Measurements from ENCODE around the gene KIF5A. TPM values are rescaled to one million over a fixed set of nuclear protein-coding genes. Genes with fewer than 3 reads are reported as not detected.
"Not testable (repeated sequence)": the region's sequence is repeated elsewhere in the genome, so short reads cannot be mapped to it uniquely, and the experiment has no call there.

KIF5A gene
- polyA plus RNA-seq, 3 donors, result 0.01 TPM; not detected in 2

- WGBS (ENCODE audit: insufficient coverage), result 80% methylated on average over 1 of the region's 1 CpG
- Histone ChIP-seq H3K36me3 (replicated peaks in 1 of 2; ENCODE audit: control insufficient read depth in 1 of 2, insufficient read depth in 2 of 2, low read length in 2 of 2) (peaks cover 55 to 61% of the 10 kb centered on the region in 2 donors), H3K27me3 (ENCODE audit: control insufficient read depth in 2 of 2, insufficient read depth in 2 of 2, low read length in 2 of 2) (no peaks in the 10 kb centered on the region), H3K4me3 (replicated peaks in 1 of 3; ENCODE audit: low read depth in 2 of 3, low read length in 3 of 3) (no peak overlapping the region), H3K27ac (ENCODE audit: low read depth in 1 of 2, low read length in 2 of 2) (no peak overlapping the region), H2AFZ (ENCODE audit: insufficient read depth, low read depth, low read length, poor library complexity, severe bottlenecking) (no peak overlapping the region), H4K20me1 (ENCODE audit: insufficient read depth, low read length) (peaks cover 58% of the 10 kb centered on the region), H3K4me1 (ENCODE audit: control insufficient read depth in 1 of 2, insufficient read depth in 2 of 2, low read length in 2 of 2) (peaks cover 33 to 35% of the 10 kb centered on the region in 2 donors), H3K9ac (ENCODE audit: insufficient read depth, low read length, poor library complexity, severe bottlenecking) (no peak overlapping the region), H3K4me2 (replicated peaks; ENCODE audit: extremely low read depth, low read length, poor library complexity, severe bottlenecking) (no peak overlapping the region), H3K79me2 (ENCODE audit: insufficient read depth, low read length) (peaks cover 38% of the 10 kb centered on the region), H3K9me3 (replicated peaks in 1 of 2; ENCODE audit: control insufficient read depth in 1 of 2, insufficient read depth in 1 of 2, low read length in 2 of 2) (no peaks in the 10 kb centered on the region)
- intact Hi-C loops (cut with micrococcal nuclease), result no loop called here
- H3K27ac Mint-ChIP-seq, result peak overlapping the region in 4 of 7 donors; percentile 22 to 80 (median 66)
- H3K27me3 Mint-ChIP-seq (ENCODE audit: low read depth in 3 of 3), result peaks cover 0 to 1% (median 0%) of the 10 kb centered on the region in 3 donors
- no peak for TF ChIP-seq CTCF (IDR thresholded peaks at IDR 0.05)
- peak overlapping the region in 1 of 2 donors; percentile 47 for H3K4me3 Mint-ChIP-seq
- H3K9me3 Mint-ChIP-seq, result peaks cover 0 to 2% (median 0%) of the 10 kb centered on the region in 7 donors
- no peak for DNase-seq
- peaks cover 33% of the 10 kb centered on the region for H3K4me1 Mint-ChIP-seq
- peaks cover 66 to 67% of the 10 kb centered on the region in 2 donors for H3K36me3 Mint-ChIP-seq
Observed at GRCh38 chr12:57517187-57517586, 32.7 kb upstream of the KIF5A start.

GRCh38 chr12:57517718-57518117, 32.1 kb upstream of the KIF5A start:
- H3K9ac ChIP-seq (ENCODE audit: insufficient read depth, low read length, poor library complexity, severe bottlenecking); DNase-seq; H3K27me3 Mint-ChIP-seq (ENCODE audit: low read depth in 3 of 3); H3K9me3 ChIP-seq (replicated peaks in 1 of 2; ENCODE audit: control insufficient read depth in 1 of 2, insufficient read depth in 1 of 2, low read length in 2 of 2); H3K4me2 ChIP-seq (replicated peaks; ENCODE audit: extremely low read depth, low read length, poor library complexity, severe bottlenecking); H2AFZ ChIP-seq (ENCODE audit: insufficient read depth, low read depth, low read length, poor library complexity, severe bottlenecking); H3K27me3 ChIP-seq (ENCODE audit: control insufficient read depth in 2 of 2, insufficient read depth in 2 of 2, low read length in 2 of 2); H3K9me3 Mint-ChIP-seq; intact Hi-C loops (cut with micrococcal nuclease): not testable (repeated sequence)
- peak overlapping the region in 1 of 2 donors; percentile 98 for H3K27ac ChIP-seq (ENCODE audit: low read depth in 1 of 2, low read length in 2 of 2)
- H3K4me3 ChIP-seq (replicated peaks in 1 of 3; ENCODE audit: low read depth in 2 of 3, low read length in 3 of 3), result peak overlapping the region in 1 of 3 experiments; percentile 96
- Mint-ChIP-seq H3K4me3 (peak overlapping the region in 1 of 2 donors; percentile 97), H3K4me1 (peaks cover 33% of the 10 kb centered on the region), H3K36me3 (peaks cover 61 to 62% of the 10 kb centered on the region in 2 donors), H3K27ac (peak overlapping the region in 3 of 7 donors; percentile 4 to 100 (median 99))
- 96% methylated on average over 8 of the region's 10 CpGs for WGBS (ENCODE audit: insufficient coverage)
- peaks cover 50 to 55% of the 10 kb centered on the region in 2 donors for H3K36me3 ChIP-seq (replicated peaks in 1 of 2; ENCODE audit: control insufficient read depth in 1 of 2, insufficient read depth in 2 of 2, low read length in 2 of 2)
- peaks cover 58% of the 10 kb centered on the region for H4K20me1 ChIP-seq (ENCODE audit: insufficient read depth, low read length)
- peaks cover 38% of the 10 kb centered on the region for H3K79me2 ChIP-seq (ENCODE audit: insufficient read depth, low read length)
- H3K4me1 ChIP-seq (ENCODE audit: control insufficient read depth in 1 of 2, insufficient read depth in 2 of 2, low read length in 2 of 2), result peaks cover 35 to 37% of the 10 kb centered on the region in 2 donors

All from CD14-positive monocyte (primary cell).